ENCODE results near the gene LMO3. TPM values are rescaled to one million over a fixed set of nuclear protein-coding genes. Genes with fewer than 3 reads are reported as not detected.

The LMO3 gene
- total RNA-seq, 1 donor from 2014 or later = 0.98 TPM

GRCh38 chr12:16599081-16599480 lies 6.9 kb downstream of the LMO3 start:
- Mint-ChIP-seq H3K27ac (ENCODE audit: unreplicated experiment) (no peak overlapping the region), H3K9me3 (ENCODE audit: unreplicated experiment) (no peaks in the 10 kb centered on the region), H3K4me3 (ENCODE audit: unreplicated experiment) (no peak overlapping the region), H3K4me1 (ENCODE audit: low read depth, unreplicated experiment) (no peaks in the 10 kb centered on the region), H3K36me3 (ENCODE audit: low read depth, unreplicated experiment) (no peaks in the 10 kb centered on the region), H3K27me3 (ENCODE audit: low read depth, unreplicated experiment) (peaks cover 5% of the 10 kb centered on the region)
- H3K79me2 ChIP-seq (ENCODE audit: insufficient read depth, low read length) = no peaks in the 10 kb centered on the region
- no peak overlapping the region for H2AFZ ChIP-seq (ENCODE audit: low read depth, low read length)
- no peak overlapping the region for H3K4me3 ChIP-seq (ENCODE audit: insufficient read depth, low read depth, low read length)
- no peaks in the 10 kb centered on the region for H3K27me3 ChIP-seq (ENCODE audit: insufficient read depth, low read length)
- no peak overlapping the region for H3K27ac ChIP-seq (ENCODE audit: low read depth, low read length)
- no peaks in the 10 kb centered on the region for H3K4me1 ChIP-seq (ENCODE audit: insufficient read depth, low read length)
- H3K4me2 ChIP-seq (ENCODE audit: low read length) = no peak overlapping the region
- H4K20me1 ChIP-seq (ENCODE audit: insufficient read depth, low read length) = no peaks in the 10 kb centered on the region
- H3K36me3 ChIP-seq (ENCODE audit: insufficient read depth, low read length) = no peaks in the 10 kb centered on the region
- FAIRE-seq (no peak), DNase-seq (ENCODE audit: low read depth) (no peak)
- no peaks in the 10 kb centered on the region for H3K9me3 ChIP-seq (ENCODE audit: insufficient read depth, low read depth, low read length)
- no peak overlapping the region for H3K9ac ChIP-seq (ENCODE audit: low read length)
- TF ChIP-seq CTCF (IDR thresholded peaks at IDR 0.05; ENCODE audit: insufficient read depth, low read depth, low read length) (no peak), EZH2 (IDR thresholded peaks at IDR 0.05; ENCODE audit: insufficient read depth, low read length) (no peak)

DNA sequence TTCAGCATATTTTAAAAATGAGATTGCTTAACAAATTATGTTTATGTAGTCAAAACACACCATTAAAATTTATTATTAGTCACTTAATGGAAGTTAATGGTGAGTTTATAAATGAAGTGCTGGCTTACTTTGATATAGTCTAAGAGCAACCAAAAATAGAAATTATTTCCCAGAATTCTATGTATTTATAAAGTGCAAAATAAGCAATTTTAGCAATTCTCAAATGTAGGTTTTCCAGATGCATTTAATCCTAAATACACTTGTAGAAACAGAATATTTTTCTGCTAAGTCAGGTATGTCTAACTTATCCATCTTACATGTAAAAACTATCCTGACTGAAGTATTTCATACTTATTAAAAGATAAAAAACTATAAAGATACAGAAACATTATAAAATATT lies 11.2 kb downstream of the LMO3 start:
- Histone ChIP-seq H3K36me3 (ENCODE audit: insufficient read depth, low read length) (no peaks in the 10 kb centered on the region), H3K4me1 (ENCODE audit: insufficient read depth, low read length) (no peaks in the 10 kb centered on the region), H3K4me2 (ENCODE audit: low read length) (no peak overlapping the region), H3K9me3 (ENCODE audit: insufficient read depth, low read depth, low read length) (no peaks in the 10 kb centered on the region), H4K20me1 (ENCODE audit: insufficient read depth, low read length) (no peaks in the 10 kb centered on the region), H3K79me2 (ENCODE audit: insufficient read depth, low read length) (no peaks in the 10 kb centered on the region), H2AFZ (ENCODE audit: low read depth, low read length) (no peak overlapping the region), H3K4me3 (ENCODE audit: insufficient read depth, low read depth, low read length) (no peak overlapping the region), H3K27ac (ENCODE audit: low read depth, low read length) (no peak overlapping the region), H3K27me3 (ENCODE audit: insufficient read depth, low read length) (no peaks in the 10 kb centered on the region), H3K9ac (ENCODE audit: low read length) (no peak overlapping the region)
- no peak for DNase-seq (ENCODE audit: low read depth)
- no peak overlapping the region for H3K27ac Mint-ChIP-seq (ENCODE audit: unreplicated experiment)
- no peak for FAIRE-seq
- TF ChIP-seq CTCF (IDR thresholded peaks at IDR 0.05; ENCODE audit: insufficient read depth, low read depth, low read length) (no peak), EZH2 (IDR thresholded peaks at IDR 0.05; ENCODE audit: insufficient read depth, low read length) (no peak)
- H3K4me3 Mint-ChIP-seq (ENCODE audit: unreplicated experiment) = no peak overlapping the region
- no peaks in the 10 kb centered on the region for H3K36me3 Mint-ChIP-seq (ENCODE audit: low read depth, unreplicated experiment)
- H3K4me1 Mint-ChIP-seq (ENCODE audit: low read depth, unreplicated experiment) = no peaks in the 10 kb centered on the region
- no peaks in the 10 kb centered on the region for H3K9me3 Mint-ChIP-seq (ENCODE audit: unreplicated experiment)
- no peaks in the 10 kb centered on the region for H3K27me3 Mint-ChIP-seq (ENCODE audit: low read depth, unreplicated experiment)

DNA sequence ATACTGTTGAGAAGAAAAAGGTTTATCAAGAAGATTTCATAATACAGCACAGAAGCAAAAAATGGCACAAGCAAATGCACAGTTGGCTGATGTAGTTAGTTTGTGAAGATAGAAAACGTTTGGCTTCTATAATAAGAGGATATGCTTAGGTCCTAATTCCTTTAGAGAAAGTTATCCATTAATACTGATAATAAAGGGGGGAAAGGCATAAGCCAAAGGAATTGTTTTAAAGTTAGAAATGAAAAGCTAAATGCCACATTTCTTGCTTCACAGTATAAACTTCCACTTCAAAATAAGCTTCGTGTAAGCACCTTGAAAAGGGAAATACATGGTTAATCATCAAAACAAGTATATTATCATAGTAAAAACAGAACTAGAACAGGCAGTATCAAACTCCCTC lies 12.4 kb downstream of the LMO3 start:
- DNase-seq (ENCODE audit: low read depth) = no peak
- Histone ChIP-seq H3K79me2 (ENCODE audit: insufficient read depth, low read length) (no peaks in the 10 kb centered on the region), H3K4me2 (ENCODE audit: low read length) (no peak overlapping the region), H4K20me1 (ENCODE audit: insufficient read depth, low read length) (no peaks in the 10 kb centered on the region), H3K27me3 (ENCODE audit: insufficient read depth, low read length) (no peaks in the 10 kb centered on the region), H3K4me3 (ENCODE audit: insufficient read depth, low read depth, low read length) (no peak overlapping the region), H3K9me3 (ENCODE audit: insufficient read depth, low read depth, low read length) (no peaks in the 10 kb centered on the region), H3K4me1 (ENCODE audit: insufficient read depth, low read length) (no peaks in the 10 kb centered on the region), H3K27ac (ENCODE audit: low read depth, low read length) (no peak overlapping the region), H2AFZ (ENCODE audit: low read depth, low read length) (no peak overlapping the region), H3K36me3 (ENCODE audit: insufficient read depth, low read length) (no peaks in the 10 kb centered on the region), H3K9ac (ENCODE audit: low read length) (no peak overlapping the region)
- no peak for FAIRE-seq
- no peak overlapping the region for H3K4me3 Mint-ChIP-seq (ENCODE audit: unreplicated experiment)
- no peaks in the 10 kb centered on the region for H3K36me3 Mint-ChIP-seq (ENCODE audit: low read depth, unreplicated experiment)
- no peaks in the 10 kb centered on the region for H3K9me3 Mint-ChIP-seq (ENCODE audit: unreplicated experiment)
- TF ChIP-seq CTCF (IDR thresholded peaks at IDR 0.05; ENCODE audit: insufficient read depth, low read depth, low read length) (no peak), EZH2 (IDR thresholded peaks at IDR 0.05; ENCODE audit: insufficient read depth, low read length) (no peak)
- no peak overlapping the region for H3K27ac Mint-ChIP-seq (ENCODE audit: unreplicated experiment)
- H3K27me3 Mint-ChIP-seq (ENCODE audit: low read depth, unreplicated experiment) = no peaks in the 10 kb centered on the region
- peaks cover 2% of the 10 kb centered on the region for H3K4me1 Mint-ChIP-seq (ENCODE audit: low read depth, unreplicated experiment)

Measured in astrocyte (in vitro differentiated cells and primary cell).